CD14-positive monocyte (primary cell): ENCODE measurements around the gene TIMM17B. TPM values are rescaled to one million over a fixed set of nuclear protein-coding genes. Genes with fewer than 3 reads are reported as not detected.

Experiments used
- DNase-seq, 3 donors: peaks; one replicate each; pipeline ENCODE4 v3.0.0-alpha.2; 2011 to 2022
- H2AFZ ChIP-seq: 2 replicates; pipeline ENCODE4 v1.6.0; 2012; ENCODE audit warnings: mild to moderate bottlenecking, low read depth, low read length, inconsistent platforms; ENCODE audit not compliant: insufficient read depth, poor library complexity, severe bottlenecking
- H3K27ac ChIP-seq, 2 donors: 1 replicate in 1 of 2; 2 replicates in 1 of 2; pipeline ENCODE4 v1.5.1; 2012 to 2013; ENCODE audit warnings: low read length in 2 of 2, control low read depth in 1 of 2, inconsistent platforms in 1 of 2, low read depth in 1 of 2, mild to moderate bottlenecking in 1 of 2
- H3K27me3 ChIP-seq, 2 donors: one replicate each; pipeline versions ENCODE4 v1.6.0 to v1.6.1; 2011 to 2013; ENCODE audit warnings: low read length in 2 of 2; ENCODE audit not compliant: control insufficient read depth in 2 of 2, insufficient read depth in 2 of 2
- H3K36me3 ChIP-seq, 2 donors: replicated peaks in 1 of 2; 1 replicate in 1 of 2; 2 replicates in 1 of 2; pipeline versions ENCODE4 v1.5.1 to v1.6.1; 2012 to 2013; ENCODE audit warnings: low read length in 2 of 2, control low read depth in 1 of 2, inconsistent platforms in 1 of 2, mild to moderate bottlenecking in 1 of 2; ENCODE audit not compliant: insufficient read depth in 2 of 2, control insufficient read depth in 1 of 2
- H3K4me1 ChIP-seq, 2 donors: 1 replicate in 1 of 2; 2 replicates in 1 of 2; pipeline versions ENCODE4 v1.5.1 to v1.6.1; 2012 to 2013; ENCODE audit warnings: low read length in 2 of 2, control low read depth in 1 of 2, inconsistent platforms in 1 of 2, mild to moderate bottlenecking in 1 of 2, moderate library complexity in 1 of 2; ENCODE audit not compliant: insufficient read depth in 2 of 2, control insufficient read depth in 1 of 2
- H3K4me2 ChIP-seq: replicated peaks from 2 replicates; pipeline ENCODE3; 2012; ENCODE audit warnings: low read length, moderate library complexity, mild to moderate bottlenecking; ENCODE audit not compliant: poor library complexity, severe bottlenecking; ENCODE audit errors: extremely low read depth
- H3K4me3 ChIP-seq, 3 experiments: fragments of 200-600 bp in 1 of 3; sonication (generic) in 1 of 3; replicated peaks in 1 of 3; 1 replicate in 2 of 3; 2 replicates in 1 of 3; pipeline ENCODE4 v1.5.1; 2011 to 2013; ENCODE audit warnings: low read length in 3 of 3, mild to moderate bottlenecking in 3 of 3, control low read depth in 2 of 3, low read depth in 2 of 3, inconsistent platforms in 1 of 3, moderate library complexity in 1 of 3
- H3K79me2 ChIP-seq: 2 replicates; pipeline ENCODE4 v1.6.0; 2012; ENCODE audit warnings: mild to moderate bottlenecking, control low read depth, inconsistent platforms, low read length, moderate library complexity; ENCODE audit not compliant: insufficient read depth
- H3K9ac ChIP-seq: 2 replicates; pipeline ENCODE4 v1.6.0; 2017; ENCODE audit warnings: low read length, mild to moderate bottlenecking; ENCODE audit not compliant: insufficient read depth, poor library complexity, severe bottlenecking
- H3K9me3 ChIP-seq, 2 donors: replicated peaks in 1 of 2; 1 replicate in 1 of 2; 2 replicates in 1 of 2; pipeline versions ENCODE4 v1.5.1 to v1.6.1; 2012 to 2013; ENCODE audit warnings: low read length in 2 of 2, control low read depth in 1 of 2; ENCODE audit not compliant: control insufficient read depth in 1 of 2, insufficient read depth in 1 of 2
- H4K20me1 ChIP-seq: 2 replicates; pipeline ENCODE4 v1.6.0; 2012; ENCODE audit warnings: mild to moderate bottlenecking, low read length, control low read depth, moderate library complexity; ENCODE audit not compliant: insufficient read depth
- H3K27ac Mint-ChIP-seq, 7 donors: one replicate each; pipeline ENCODE4 v1.8.0; 2020; ENCODE audit warnings: mild to moderate bottlenecking in 7 of 7, mixed read lengths in 7 of 7, moderate library complexity in 6 of 7, inconsistent platforms in 2 of 7
- H3K27me3 Mint-ChIP-seq, 3 donors: one replicate each; pipeline ENCODE4 v1.8.0; 2021 to 2022; ENCODE audit warnings: low read depth in 3 of 3, mild to moderate bottlenecking in 3 of 3, mixed read lengths in 3 of 3, moderate library complexity in 3 of 3, inconsistent platforms in 1 of 3
- H3K36me3 Mint-ChIP-seq, 2 donors: one replicate each; pipeline ENCODE4 v1.8.0; 2020; ENCODE audit warnings: mixed read lengths in 2 of 2, inconsistent platforms in 1 of 2, mild to moderate bottlenecking in 1 of 2
- H3K4me1 Mint-ChIP-seq: one replicate; pipeline ENCODE4 v1.8.0; 2020; ENCODE audit warnings: mild to moderate bottlenecking, mixed read lengths
- H3K4me3 Mint-ChIP-seq, 2 donors: one replicate each; pipeline ENCODE4 v1.8.0; 2020; ENCODE audit warnings: mild to moderate bottlenecking in 2 of 2, mixed read lengths in 2 of 2, moderate library complexity in 1 of 2
- H3K9me3 Mint-ChIP-seq, 7 donors: one replicate each; pipeline ENCODE4 v1.8.0; 2020 to 2022; ENCODE audit warnings: mixed read lengths in 7 of 7, mild to moderate bottlenecking in 6 of 7, moderate library complexity in 6 of 7, inconsistent platforms in 2 of 7
- WGBS: methylation state at CpG from one replicate; pipeline ENCODE4 v1.1.5; 2013; ENCODE audit warnings: missing lambda C conversion rate; ENCODE audit not compliant: insufficient coverage; 5-methylcytosine and 5-hydroxymethylcytosine counted together
- intact Hi-C, 2 donors: fragments of 100-400 bp; cut with micrococcal nuclease; formaldehyde crosslinking; loops; one replicate each; pipeline versions ENCODE4 v1.15.0 to v1.15.1; 2023
- polyA plus RNA-seq, 3 donors: library from polyadenylated mRNA; depleted of rRNA in 1 of 3; unstranded in 2 of 3; stranded (reverse) in 1 of 3; fragments of 300-500 nt in 2 of 3; fragments of >200 nt in 1 of 3; fragmentation: Illumina TruSeq in 2 of 3; gene quantifications; 1 replicate in 2 of 3; 2 replicates in 1 of 3; pipeline ENCODE4 v1.2.3, GENCODE V29; 2012 to 2021
- TF ChIP-seq, protein P1 (sequence below): fragments of 200-600 bp; IDR thresholded peaks from one replicate; pipeline ENCODE4 v1.8.0; 2022; ENCODE audit warnings: antibody characterized with exemption, mild to moderate bottlenecking

Gene TIMM17B
- polyA plus RNA-seq, 3 donors: 52.2 to 86.9 (median 86.8) TPM

DNA sequence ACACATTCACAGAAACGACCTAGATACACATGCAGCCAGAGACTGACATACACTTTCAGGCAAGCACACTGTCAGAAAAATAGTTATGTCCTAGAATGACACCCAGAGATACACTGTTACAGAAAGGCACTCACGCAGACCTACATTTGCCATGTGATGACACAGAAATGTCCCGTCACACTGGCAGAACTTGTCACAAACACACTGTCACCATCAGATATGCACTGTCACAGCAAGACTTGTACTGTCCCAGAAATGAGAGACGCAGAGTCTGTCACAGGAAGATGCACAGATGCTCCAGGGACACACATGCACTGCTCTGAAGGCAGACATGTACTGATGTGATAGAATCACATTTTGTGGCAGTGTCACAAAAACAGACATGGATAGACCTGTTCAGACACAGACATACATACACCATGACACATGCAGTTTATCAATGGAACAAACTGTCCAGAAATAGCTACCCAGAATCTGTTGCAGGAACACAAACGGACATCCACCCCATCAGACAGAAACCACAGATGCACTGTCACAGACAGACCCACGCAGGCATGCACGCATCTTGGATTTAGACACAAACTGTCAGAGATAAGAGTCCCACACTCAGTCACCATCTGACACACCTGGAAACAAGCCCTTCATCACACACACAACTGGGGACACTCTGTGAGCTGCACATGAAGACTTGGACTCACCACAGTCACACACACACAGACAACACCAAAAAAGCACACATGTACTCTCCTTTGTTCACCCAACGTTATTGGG is 22.6 kb upstream of the TIMM17B start:
- H3K9me3 ChIP-seq: no peaks in the 10 kb centered on the region
- peaks cover 23 to 34% of the 10 kb centered on the region in 2 donors for H3K36me3 Mint-ChIP-seq
- peaks cover 26% of the 10 kb centered on the region for H3K4me1 Mint-ChIP-seq
- peaks cover 24 to 27% of the 10 kb centered on the region in 2 donors for H3K4me1 ChIP-seq
- peaks cover 0 to 9% (median 2%) of the 10 kb centered on the region in 7 donors for H3K9me3 Mint-ChIP-seq
- peaks cover 19 to 33% of the 10 kb centered on the region in 2 donors for H3K36me3 ChIP-seq
- H3K79me2 ChIP-seq: peaks cover 10% of the 10 kb centered on the region
- no peak overlapping the region for H2AFZ ChIP-seq
- H3K27me3 ChIP-seq: no peaks in the 10 kb centered on the region
- peak in 1 of 3 donors; percentile 26 for DNase-seq
- no peak overlapping the region for H3K27ac ChIP-seq
- TF ChIP-seq, protein P1, sequence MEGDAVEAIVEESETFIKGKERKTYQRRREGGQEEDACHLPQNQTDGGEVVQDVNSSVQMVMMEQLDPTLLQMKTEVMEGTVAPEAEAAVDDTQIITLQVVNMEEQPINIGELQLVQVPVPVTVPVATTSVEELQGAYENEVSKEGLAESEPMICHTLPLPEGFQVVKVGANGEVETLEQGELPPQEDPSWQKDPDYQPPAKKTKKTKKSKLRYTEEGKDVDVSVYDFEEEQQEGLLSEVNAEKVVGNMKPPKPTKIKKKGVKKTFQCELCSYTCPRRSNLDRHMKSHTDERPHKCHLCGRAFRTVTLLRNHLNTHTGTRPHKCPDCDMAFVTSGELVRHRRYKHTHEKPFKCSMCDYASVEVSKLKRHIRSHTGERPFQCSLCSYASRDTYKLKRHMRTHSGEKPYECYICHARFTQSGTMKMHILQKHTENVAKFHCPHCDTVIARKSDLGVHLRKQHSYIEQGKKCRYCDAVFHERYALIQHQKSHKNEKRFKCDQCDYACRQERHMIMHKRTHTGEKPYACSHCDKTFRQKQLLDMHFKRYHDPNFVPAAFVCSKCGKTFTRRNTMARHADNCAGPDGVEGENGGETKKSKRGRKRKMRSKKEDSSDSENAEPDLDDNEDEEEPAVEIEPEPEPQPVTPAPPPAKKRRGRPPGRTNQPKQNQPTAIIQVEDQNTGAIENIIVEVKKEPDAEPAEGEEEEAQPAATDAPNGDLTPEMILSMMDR: no peak
- H3K9ac ChIP-seq: no peak overlapping the region
- 6% methylated on average over 4 of the region's 8 CpGs for WGBS
- H3K4me2 ChIP-seq: peak overlapping the region; percentile 86
- no peak overlapping the region for H3K4me3 ChIP-seq
- peaks cover 0 to 12% (median 0%) of the 10 kb centered on the region in 3 donors for H3K27me3 Mint-ChIP-seq
- H3K27ac Mint-ChIP-seq: peak overlapping the region in 5 of 7 donors; percentile 88 to 94 (median 89)
- no peaks in the 10 kb centered on the region for H4K20me1 ChIP-seq
- intact Hi-C loops: loop anchor here (5.0 to 10.0 kb wide), 3 partner anchors 37 to 235 kb away; partner anchors contain the start of genes OTUD5 (in 1 of the 2), TFE3 (in 1 of the 2) and WAS (in 1 of the 2)
- H3K4me3 Mint-ChIP-seq: peak overlapping the region; percentile 79 to 86

DNA sequence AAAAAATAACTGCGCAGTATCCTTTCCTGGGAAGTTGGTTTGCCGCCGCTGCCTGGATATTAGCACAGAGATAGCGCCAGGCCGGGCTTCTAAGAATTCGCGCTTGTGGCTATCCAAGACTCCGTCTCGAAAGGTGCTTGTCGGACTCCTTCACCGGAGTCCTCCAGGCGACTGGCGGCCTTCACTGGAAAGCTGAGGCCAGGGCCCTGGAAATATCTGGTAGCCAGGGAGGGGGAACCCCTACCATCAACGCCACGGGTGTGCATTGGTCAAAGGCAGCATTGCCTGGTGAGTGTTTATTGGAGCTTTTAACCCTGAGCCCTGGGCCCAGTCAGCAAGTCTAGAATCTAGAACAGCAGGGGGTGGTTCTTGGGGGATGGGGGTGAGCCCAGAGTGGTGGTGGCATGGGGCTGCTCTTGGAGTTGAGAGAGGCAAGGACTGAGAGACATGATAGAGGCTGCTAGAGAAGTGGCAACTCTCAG is 21.8 kb upstream of the TIMM17B start:
- no peaks in the 10 kb centered on the region for H4K20me1 ChIP-seq
- Mint-ChIP-seq H3K9me3 (peaks cover 0 to 9% (median 2%) of the 10 kb centered on the region in 7 donors), H3K4me3 (peak overlapping the region; percentile 79 to 86), H3K4me1 (peaks cover 26% of the 10 kb centered on the region), H3K27me3 (peaks cover 0 to 12% (median 0%) of the 10 kb centered on the region in 3 donors), H3K27ac (peak overlapping the region; percentile 88 to 94 (median 90)), H3K36me3 (peaks cover 28 to 35% of the 10 kb centered on the region in 2 donors)
- peak overlapping the region; percentile 59 for H3K27ac ChIP-seq
- peaks cover 20 to 35% of the 10 kb centered on the region in 2 donors for H3K36me3 ChIP-seq
- H2AFZ ChIP-seq: peak overlapping the region; percentile 49
- 0% methylated on average over 4 of the region's 15 CpGs for WGBS
- TF ChIP-seq, protein P1: no peak
- H3K9me3 ChIP-seq: no peaks in the 10 kb centered on the region
- peak overlapping the region; percentile 86 for H3K4me2 ChIP-seq
- H3K4me3 ChIP-seq: peak overlapping the region; percentile 13 to 78 (median 68)
- H3K4me1 ChIP-seq: peaks cover 24 to 27% of the 10 kb centered on the region in 2 donors
- peak in 2 of 3 donors; percentile 1 to 35 for DNase-seq
- intact Hi-C loops: loop anchor here (5.0 to 10.0 kb wide), 3 partner anchors 38 to 235 kb away; partner anchors contain the start of genes OTUD5 (in 1 of the 2), TFE3 (in 1 of the 2) and WAS (in 1 of the 2)
- peak overlapping the region; percentile 63 for H3K9ac ChIP-seq
- no peaks in the 10 kb centered on the region for H3K27me3 ChIP-seq
- peaks cover 10% of the 10 kb centered on the region for H3K79me2 ChIP-seq
